ENCODE data around the gene NEK7. TPM values are rescaled to one million over a fixed set of nuclear protein-coding genes. Genes with fewer than 3 reads are reported as not detected.

The NEK7 gene
- total RNA-seq, 1 donor from 2014 or later = 185 TPM

GRCh38 chr1:198352975-198353695 lies 196.3 kb downstream of the NEK7 start:
- intact Hi-C loops (cut with DNase I) = loop anchor here (10.0 kb wide), 1 partner anchor 258 kb away; no protein-coding TSS in a partner anchor
- ATAC-seq (ENCODE audit: poor library complexity) (no peak), DNase-seq (no peak)

DNA sequence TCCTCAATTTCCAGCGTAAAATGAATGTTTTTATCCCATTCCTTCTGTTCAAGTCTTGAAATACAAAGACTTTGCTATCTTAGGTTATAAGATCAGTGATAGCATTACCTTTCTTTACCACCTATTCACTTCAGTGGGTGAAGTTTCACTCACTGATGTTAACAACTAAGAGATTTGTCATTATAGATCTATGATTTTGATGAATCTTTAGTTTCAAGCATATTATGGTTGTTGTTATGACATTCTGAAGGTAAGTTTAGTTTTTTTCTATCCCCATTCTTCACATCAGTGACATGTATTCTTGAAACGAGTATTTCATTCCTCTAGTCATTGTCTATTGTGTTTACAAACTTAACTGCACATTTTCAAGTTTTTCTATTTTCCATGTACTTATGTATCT lies 201.1 kb downstream of the NEK7 start:
- DNase-seq (no peak), ATAC-seq (ENCODE audit: poor library complexity) (no peak)
- intact Hi-C loops (cut with DNase I) = loop anchor here (10.0 kb wide), 1 partner anchor 263 kb away; no protein-coding TSS in a partner anchor

DNA sequence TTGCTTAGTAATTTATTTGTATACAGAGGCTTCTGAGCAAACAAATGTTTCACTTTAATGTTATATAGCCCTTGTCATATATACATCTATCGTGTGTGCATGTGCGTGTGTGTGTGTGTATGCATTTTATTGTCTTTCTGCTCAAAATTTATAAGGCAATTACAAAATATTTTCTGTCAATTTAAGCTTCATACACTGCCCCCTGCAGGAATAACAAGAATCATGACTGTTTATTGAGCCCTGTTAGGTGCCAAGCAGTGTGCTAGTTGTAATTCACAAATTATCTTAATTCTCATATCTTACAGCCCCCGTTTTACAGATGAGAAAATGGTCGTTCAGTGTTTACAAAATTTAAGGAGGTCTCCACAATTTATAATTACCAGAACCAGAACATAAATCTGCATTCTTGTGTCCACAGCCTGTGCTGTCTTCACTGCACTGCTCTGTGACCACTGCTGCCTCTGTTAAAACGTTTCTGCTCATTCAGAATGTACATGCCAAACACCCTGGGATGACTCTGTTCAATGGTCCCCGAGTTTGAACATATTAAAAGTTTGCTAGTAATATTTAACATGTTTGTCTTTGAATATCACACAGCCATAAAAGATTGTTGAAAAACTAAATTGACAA lies 202.3 kb downstream of the NEK7 start:
- ATAC-seq (ENCODE audit: poor library complexity) = no peak
- intact Hi-C loops (cut with DNase I) = loop anchor here (10.0 kb wide), 1 partner anchor 264 kb away; no protein-coding TSS in a partner anchor
- DNase-seq = no peak

- intact Hi-C loops (cut with DNase I) = no loop called here
- no peak for DNase-seq
- ATAC-seq (ENCODE audit: poor library complexity) = no peak
Observed at GRCh38 chr1:198360208-198360729, 203.5 kb downstream of the NEK7 start.

DNA sequence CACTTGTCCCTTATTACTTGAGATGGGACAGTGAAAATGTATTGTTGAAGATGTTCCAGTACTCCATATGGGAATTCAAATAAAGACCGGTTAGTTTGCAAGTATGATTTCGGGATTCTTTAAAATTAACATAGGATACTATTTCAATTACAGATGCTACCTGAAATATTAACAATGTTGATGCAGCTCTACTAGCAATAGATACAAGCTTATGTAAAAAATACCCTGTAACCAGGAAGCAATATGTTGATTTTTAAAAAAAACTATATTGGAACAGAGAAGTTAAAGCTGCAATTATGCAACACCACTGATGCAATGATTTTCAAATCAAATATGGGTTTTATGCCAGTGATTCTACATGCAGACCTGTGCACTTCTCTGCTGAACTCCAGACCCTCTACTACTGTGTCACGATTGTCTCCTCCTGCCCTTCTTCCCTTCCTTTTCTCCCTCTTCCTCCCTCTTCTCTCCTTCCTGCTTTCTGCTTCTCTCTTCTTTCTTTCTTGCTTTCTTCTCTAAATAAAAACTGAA lies 204.5 kb downstream of the NEK7 start:
- ATAC-seq (ENCODE audit: poor library complexity) (no peak), DNase-seq (no peak)
- intact Hi-C loops (cut with DNase I) = no loop called here

GRCh38 chr1:198363625-198364151 lies 206.9 kb downstream of the NEK7 start:
- ATAC-seq (ENCODE audit: poor library complexity) = no peak
- no peak for DNase-seq
- intact Hi-C loops (cut with DNase I) = no loop called here

DNA sequence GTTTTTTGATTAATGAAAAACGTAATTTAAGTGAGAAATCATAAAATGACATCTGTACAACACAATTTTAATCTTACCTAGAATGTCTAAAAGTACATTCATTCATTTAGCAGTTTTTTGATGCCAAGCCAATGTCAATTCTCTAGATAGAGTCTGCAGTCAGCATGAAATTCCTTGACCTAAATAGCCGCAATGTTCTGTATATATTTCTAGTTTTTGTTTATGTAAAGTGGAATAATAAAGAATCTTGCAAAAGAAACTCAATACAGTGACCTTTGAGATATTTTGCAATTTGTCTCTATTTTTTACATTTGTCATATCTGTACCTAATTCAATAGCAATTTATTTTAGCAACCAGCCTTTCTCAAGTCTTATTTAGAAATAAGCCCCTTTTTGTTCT lies 207.7 kb downstream of the NEK7 start:
- ATAC-seq (ENCODE audit: poor library complexity) (no peak), DNase-seq (no peak)
- intact Hi-C loops (cut with DNase I) = no loop called here

DNA sequence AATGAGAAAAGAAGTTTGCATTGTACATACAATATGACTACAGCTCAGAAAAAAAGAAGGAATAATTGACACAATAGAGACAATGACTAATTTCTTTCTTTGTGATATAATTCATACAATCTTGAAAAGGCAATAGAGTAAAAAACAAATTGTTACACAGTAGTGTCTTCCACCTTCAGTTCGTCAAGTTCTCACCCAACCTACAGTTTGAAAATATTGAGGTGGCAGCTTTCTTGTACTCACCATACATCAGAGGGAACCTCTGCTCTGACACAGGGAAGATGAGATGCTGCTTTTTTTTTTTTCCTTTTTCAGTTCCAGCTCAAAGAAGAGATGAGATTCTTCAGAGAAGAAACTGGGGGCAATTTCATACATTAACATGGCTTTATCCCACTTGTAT lies 210.5 kb downstream of the NEK7 start:
- ATAC-seq (ENCODE audit: poor library complexity) = no peak
- intact Hi-C loops (cut with DNase I) = no loop called here

GRCh38 chr1:198370996-198371395 lies 214.2 kb downstream of the NEK7 start:
- ATAC-seq (ENCODE audit: poor library complexity) (no peak), DNase-seq (no peak)
- intact Hi-C loops (cut with DNase I) = no loop called here

More for the DNA sequence above, 210.5 kb downstream of the NEK7 start:
- DNase-seq = no peak

Other genes starting within 250 kb of the NEK7 start
- gene LHX9, start 239.6 kb upstream of the NEK7 start, total RNA-seq = 0.05 TPM